Measurements from ENCODE around the gene UMOD. TPM values are rescaled to one million over a fixed set of nuclear protein-coding genes. Genes with fewer than 3 reads are reported as not detected.

The UMOD gene
- total and polyA plus RNA-seq, 9 of the 15 experiments (the other 6 are each of a cell fraction or from before 2014, with no cell fraction given): not detected

DNA sequence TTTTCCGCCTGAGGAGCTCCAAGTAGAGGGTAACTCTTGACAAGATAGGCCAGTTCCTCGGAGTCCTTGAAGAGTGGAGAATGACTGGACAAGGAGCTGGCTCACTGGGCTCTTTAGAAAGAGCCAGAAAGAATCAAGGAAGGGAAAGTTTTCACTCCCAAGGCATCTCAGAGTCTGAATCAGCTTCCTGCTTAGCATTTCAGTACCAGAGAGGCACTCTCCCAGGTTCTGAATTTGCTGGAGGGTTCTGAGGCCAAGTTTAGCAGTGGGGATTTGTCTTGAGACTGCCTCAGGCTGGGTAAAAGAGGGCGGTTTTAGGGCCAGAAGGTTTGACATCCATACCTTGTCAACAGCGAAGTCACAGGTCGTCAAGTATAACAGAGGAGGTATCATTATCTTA, 50.7 kb downstream of the UMOD start (continued):
- no peak for TF ChIP-seq ZMIZ1 (IDR thresholded peaks at IDR 0.05; ENCODE audit: low read depth in 2 of 2, low read length in 2 of 2)
- TF ChIP-seq SMARCA4 (IDR thresholded peaks at IDR 0.05): no peak

DNA sequence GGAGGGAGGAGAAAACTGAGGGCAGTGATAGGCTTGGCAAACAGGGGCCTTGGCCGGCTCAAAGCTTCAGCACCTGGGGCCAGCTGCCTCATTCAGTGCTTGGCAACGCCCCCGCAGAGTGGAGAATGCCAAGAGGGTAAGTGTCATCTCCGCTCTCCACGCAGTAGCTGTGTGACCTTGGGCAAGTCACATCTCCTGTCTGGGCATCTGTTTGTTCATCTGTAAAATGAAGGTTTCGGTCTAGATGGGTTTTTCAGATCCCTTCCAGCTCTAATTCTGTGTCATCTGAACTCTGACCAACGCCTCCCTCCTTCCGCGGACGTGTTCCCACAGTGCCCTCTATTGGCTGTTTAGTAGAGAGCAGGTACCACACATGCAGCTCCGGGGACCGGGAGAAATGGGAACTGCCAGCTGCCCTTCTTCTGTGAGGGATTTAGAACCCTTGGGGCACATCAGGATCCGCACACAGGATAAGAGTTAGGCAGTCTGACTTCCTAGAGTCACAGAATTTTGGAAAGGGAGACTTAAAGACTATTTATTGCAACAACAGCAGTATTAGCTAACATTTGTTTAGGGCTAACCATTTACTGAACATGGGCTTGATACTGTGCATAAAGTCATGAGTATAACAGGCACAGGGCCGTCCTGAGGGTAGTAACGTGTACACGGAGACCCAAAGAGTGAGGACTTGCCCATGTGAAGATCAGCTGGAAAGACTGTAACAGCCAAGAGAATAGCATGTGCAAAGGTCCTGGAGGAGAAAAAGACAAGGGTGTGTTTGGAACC, 52.0 kb downstream of the UMOD start:
- peaks cover 2 to 11% of the 10 kb centered on the region in 2 experiments; a peak in 3 of 5 replicates for H3K4me1 ChIP-seq (replicated peaks in 1 of 2; ENCODE audit: control insufficient read depth in 2 of 2, insufficient read depth in 2 of 2, low read length in 2 of 2)
- H4K20me1 ChIP-seq (replicated peaks; ENCODE audit: control insufficient read depth, insufficient read depth, low read length): 0 out of 2 replicates have a peak, but pooled peaks cover 4% of the 10 kb centered on the region
- no peaks in the 10 kb centered on the region for H3K9me3 ChIP-seq (replicated peaks; ENCODE audit: control insufficient read depth, insufficient read depth, low read depth, low read length)
- no peaks in the 10 kb centered on the region for H3K79me2 ChIP-seq (ENCODE audit: control insufficient read depth, insufficient read depth, low read length)
- peak; percentile 84 for FAIRE-seq
- CTCF ChIA-PET (ENCODE audit: low intra/inter-chr PET ratio): interaction anchor here (0.5 to 1.2 kb wide), 2 partner anchors 85 to 627 kb away, joined by 3 to 6 read pairs; no protein-coding TSS in a partner anchor
- no peaks in the 10 kb centered on the region for H3K36me3 ChIP-seq (ENCODE audit: control insufficient read depth, insufficient read depth, low read length)
- H2AFZ ChIP-seq (ENCODE audit: low read depth, low read length): no peak overlapping the region
- no peaks in the 10 kb centered on the region for H3K9me1 ChIP-seq (ENCODE audit: control insufficient read depth, insufficient read depth, low read length)
- POLR2A ChIA-PET: interaction anchor here (0.9 to 1.5 kb wide), 3 partner anchors 13 to 393 kb away, joined by 3 read pairs; no protein-coding TSS in a partner anchor
- intact Hi-C loops (cut with micrococcal nuclease) (loop anchor here (1.0 to 2.0 kb wide), 2 partner anchors 82 to 393 kb away; no protein-coding TSS in a partner anchor), in situ Hi-C loops (cut with MboI) (loop anchor here (5.0 to 10.0 kb wide), 2 partner anchors 393 to 696 kb away; no protein-coding TSS in a partner anchor)
- WGBS (ENCODE audit: insufficient coverage, low coverage, missing lambda C conversion rate): under 1% methylated on average over 16 of the region's 16 CpGs
- no TSS peak for BruUV-seq (replicated peaks)
- H3K27ac ChIP-seq (ENCODE audit: extremely low read depth, low read depth, low read length): no peak overlapping the region
- peak; percentile 68 to 74 (median 69) for DNase-seq (ENCODE audit: extremely low read depth in 1 of 4, low spot score in 3 of 4)
- H3K27me3 ChIP-seq (ENCODE audit: control insufficient read depth in 2 of 2, insufficient read depth in 2 of 2, low read length in 2 of 2): no peaks in the 10 kb centered on the region
- no peak overlapping the region for H3K4me2 ChIP-seq (ENCODE audit: insufficient read depth, low read length)
- peak; percentile 91 for ATAC-seq
- H3K4me3 ChIP-seq: no peak overlapping the region
- no peak overlapping the region for H3K9ac ChIP-seq (ENCODE audit: insufficient read depth in 1 of 2, low read depth in 2 of 2, low read length in 2 of 2)
- TF ChIP-seq MEF2A (IDR thresholded peaks at IDR 0.05; ENCODE audit: control insufficient read depth, low read depth, low read length) (no peak), ZNF212 (CRISPR knock-in tag; IDR thresholded peaks at IDR 0.05) (no peak), ZBTB1 (CRISPR knock-in tag; IDR thresholded peaks at IDR 0.05; ENCODE audit: borderline replicate concordance, low read depth) (no peak), KDM5B (IDR thresholded peaks at IDR 0.05; ENCODE audit: insufficient replicate concordance, low read depth, low read length) (no peak), ZBED1 (IDR thresholded peaks at IDR 0.05) (no peak), ZNF507 (tag; conservative IDR thresholded peaks at IDR 0.05) (no peak), TAF1 (IDR thresholded peaks at IDR 0.05; ENCODE audit: control insufficient read depth, extremely low read depth, insufficient read depth, low read length, severe bottlenecking) (no peak), DPF2 (IDR thresholded peaks at IDR 0.05) (no peak), PBX2 (CRISPR knock-in tag; IDR thresholded peaks at IDR 0.05; ENCODE audit: low read depth) (no peak), PBX2 (tag; conservative IDR thresholded peaks at IDR 0.05; ENCODE audit: low read depth) (no peak), MTA2 (IDR thresholded peaks at IDR 0.05; ENCODE audit: low read depth) (no peak), ZNF253 (CRISPR knock-in tag; conservative IDR thresholded peaks at IDR 0.05) (no peak), SIRT6 (IDR thresholded peaks at IDR 0.05; ENCODE audit: low read depth, low read length) (no peak)
